Hepatocyte (in vitro differentiated cells): Measurements from ENCODE around the gene GRM8. TPM values are rescaled to one million over a fixed set of nuclear protein-coding genes. Genes with fewer than 3 reads are reported as not detected.

ENCODE experiments used
- DNase-seq: peaks from one replicate; pipeline ENCODE4 v3.0.0-alpha.2; 2016; ENCODE audit warnings: low spot score
- H2AFZ ChIP-seq: fragments of 200-600 bp; sonication (generic); 2 replicates; pipeline ENCODE4 v1.6.0; 2016; ENCODE audit warnings: antibody characterized with exemption, mild to moderate bottlenecking
- H3K27ac ChIP-seq: fragments of 200-600 bp; sonication (generic); 2 replicates; pipeline ENCODE4 v1.5.1; 2016; ENCODE audit warnings: mild to moderate bottlenecking
- H3K27me3 ChIP-seq: fragments of 200-600 bp; sonication (generic); 2 replicates; pipeline ENCODE4 v1.6.1; 2016
- H3K36me3 ChIP-seq: fragments of 200-600 bp; sonication (generic); replicated peaks from 2 replicates; pipeline ENCODE4 v1.5.1; 2016; ENCODE audit warnings: low read depth; ENCODE audit not compliant: insufficient read depth
- H3K4me1 ChIP-seq: fragments of 200-600 bp; sonication (generic); 2 replicates; pipeline ENCODE4 v1.5.1; 2016; ENCODE audit warnings: mild to moderate bottlenecking, moderate library complexity; ENCODE audit not compliant: insufficient read depth
- H3K4me2 ChIP-seq: fragments of 200-600 bp; sonication (generic); 2 replicates; pipeline ENCODE4 v1.6.0; 2016
- H3K4me3 ChIP-seq: fragments of 200-600 bp; sonication (generic); 2 replicates; pipeline ENCODE4 v1.5.1; 2016; ENCODE audit warnings: mild to moderate bottlenecking
- H3K79me2 ChIP-seq: fragments of 200-600 bp; sonication (generic); 2 replicates; pipeline ENCODE4 v1.6.0; 2017; ENCODE audit warnings: mild to moderate bottlenecking
- H3K9me2 ChIP-seq: fragments of 200-600 bp; sonication (generic); replicated peaks from 2 replicates; pipeline ENCODE4 v1.6.0; 2017; ENCODE audit warnings: mild to moderate bottlenecking; ENCODE audit not compliant: insufficient read depth
- H3K9me3 ChIP-seq: fragments of 200-600 bp; sonication (generic); 2 replicates; pipeline ENCODE4 v1.5.1; 2016; ENCODE audit warnings: low read depth, mild to moderate bottlenecking
- H4K20me1 ChIP-seq: fragments of 200-600 bp; sonication (generic); 2 replicates; pipeline ENCODE4 v1.6.0; 2016; ENCODE audit warnings: mild to moderate bottlenecking; ENCODE audit not compliant: insufficient read depth, poor library complexity, severe bottlenecking
- EZH2 ChIP-seq: fragments of 200-600 bp; sonication (generic); IDR thresholded peaks from 2 replicates; pipeline ENCODE4 v1.6.1; 2016; ENCODE audit warnings: antibody characterized with exemption, mild to moderate bottlenecking, borderline replicate concordance
- EZH2phosphoT487 ChIP-seq: fragments of 200-600 bp; sonication (generic); IDR thresholded peaks from one replicate; pipeline ENCODE4 v1.6.1; 2018; ENCODE audit warnings: antibody characterized with exemption, mild to moderate bottlenecking, low read depth, moderate library complexity; ENCODE audit not compliant: unreplicated experiment, severe bottlenecking
- WGBS: methylation state at CpG from one replicate; pipeline ENCODE4 v1.1.6; 2016; ENCODE audit warnings: low lambda C conversion rate; ENCODE audit errors: missing lambda C conversion rate; 5-methylcytosine and 5-hydroxymethylcytosine counted together
- polyA plus RNA-seq: library from polyadenylated mRNA; unstranded; fragments of >200 nt; fragmentation: Nextera tagmentation; extraction: Ambion mirVana; gene quantifications from 2 replicates; pipeline ENCODE4 v1.2.1, GENCODE V29; 2016
- total RNA-seq: library from RNA; depleted of rRNA; stranded (reverse); fragments of >200 nt; gene quantifications from 2 replicates; pipeline ENCODE4 v1.2.3, GENCODE V29; 2014
- TF ChIP-seq, protein P1 (sequence below): fragments of 200-600 bp; sonication (generic); IDR thresholded peaks from 2 replicates; pipeline ENCODE4 v1.5.1; 2016; ENCODE audit warnings: antibody characterized with exemption, mild to moderate bottlenecking; ENCODE audit not compliant: poor library complexity

The GRM8 gene
- total and polyA plus RNA-seq, 2 experiments from 2014 or later = 0.62 to 4.5 TPM

- H3K27ac ChIP-seq = no peak overlapping the region
- H2AFZ ChIP-seq = no peak overlapping the region
- H3K4me3 ChIP-seq = no peak overlapping the region
- H4K20me1 ChIP-seq = no peaks in the 10 kb centered on the region
- WGBS = 83% methylated on average over 7 of the region's 7 CpGs
- TF ChIP-seq EZH2 = no peak
- no peak for TF ChIP-seq EZH2phosphoT487
- TF ChIP-seq, protein P1, sequence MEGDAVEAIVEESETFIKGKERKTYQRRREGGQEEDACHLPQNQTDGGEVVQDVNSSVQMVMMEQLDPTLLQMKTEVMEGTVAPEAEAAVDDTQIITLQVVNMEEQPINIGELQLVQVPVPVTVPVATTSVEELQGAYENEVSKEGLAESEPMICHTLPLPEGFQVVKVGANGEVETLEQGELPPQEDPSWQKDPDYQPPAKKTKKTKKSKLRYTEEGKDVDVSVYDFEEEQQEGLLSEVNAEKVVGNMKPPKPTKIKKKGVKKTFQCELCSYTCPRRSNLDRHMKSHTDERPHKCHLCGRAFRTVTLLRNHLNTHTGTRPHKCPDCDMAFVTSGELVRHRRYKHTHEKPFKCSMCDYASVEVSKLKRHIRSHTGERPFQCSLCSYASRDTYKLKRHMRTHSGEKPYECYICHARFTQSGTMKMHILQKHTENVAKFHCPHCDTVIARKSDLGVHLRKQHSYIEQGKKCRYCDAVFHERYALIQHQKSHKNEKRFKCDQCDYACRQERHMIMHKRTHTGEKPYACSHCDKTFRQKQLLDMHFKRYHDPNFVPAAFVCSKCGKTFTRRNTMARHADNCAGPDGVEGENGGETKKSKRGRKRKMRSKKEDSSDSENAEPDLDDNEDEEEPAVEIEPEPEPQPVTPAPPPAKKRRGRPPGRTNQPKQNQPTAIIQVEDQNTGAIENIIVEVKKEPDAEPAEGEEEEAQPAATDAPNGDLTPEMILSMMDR = no peak
- no peaks in the 10 kb centered on the region for H3K4me1 ChIP-seq
- DNase-seq = no peak
- H3K79me2 ChIP-seq = no peaks in the 10 kb centered on the region
- H3K9me3 ChIP-seq = no peaks in the 10 kb centered on the region
- H3K4me2 ChIP-seq = no peak overlapping the region
- no peaks in the 10 kb centered on the region for H3K36me3 ChIP-seq
- no peaks in the 10 kb centered on the region for H3K9me2 ChIP-seq
- H3K27me3 ChIP-seq = no peaks in the 10 kb centered on the region
Measured at GRCh38 chr7:127041689-127042452, 210.9 kb downstream of the GRM8 start.

DNA sequence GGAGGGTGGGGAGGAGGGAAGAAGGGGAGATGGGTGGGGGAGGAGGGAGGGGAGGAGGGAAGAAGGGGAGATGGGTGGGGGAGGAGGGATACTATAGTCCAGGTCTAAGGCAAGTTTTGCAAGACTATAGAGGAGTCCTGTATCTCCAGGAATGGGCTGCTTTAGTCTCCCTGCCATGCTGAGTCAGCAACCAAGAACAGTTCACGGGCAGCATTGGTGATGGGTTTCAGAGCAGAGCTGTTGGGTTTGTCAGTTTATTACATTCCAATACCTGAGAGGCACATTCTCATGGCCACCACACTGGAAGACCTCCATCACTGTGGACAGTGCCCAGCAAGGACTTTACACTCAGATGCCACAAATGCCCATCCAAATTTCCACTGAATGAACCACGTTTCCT, 212.7 kb downstream of the GRM8 start:
- 86% methylated on average over 2 of the region's 2 CpGs for WGBS
- no peaks in the 10 kb centered on the region for H3K9me3 ChIP-seq

GRCh38 chr7:127039541-127039940, 213.2 kb downstream of the GRM8 start:
- no peak overlapping the region for H2AFZ ChIP-seq
- no peaks in the 10 kb centered on the region for H3K79me2 ChIP-seq
- WGBS = no CpG with 5 or more reads among the region's 3 CpGs
- H3K27ac ChIP-seq = no peak overlapping the region
- H4K20me1 ChIP-seq = no peaks in the 10 kb centered on the region
- H3K36me3 ChIP-seq = no peaks in the 10 kb centered on the region
- H3K4me3 ChIP-seq = no peak overlapping the region
- no peaks in the 10 kb centered on the region for H3K9me2 ChIP-seq
- TF ChIP-seq, protein P1 = no peak
- TF ChIP-seq EZH2 = no peak
- TF ChIP-seq EZH2phosphoT487 = no peak
- no peak for DNase-seq
- H3K27me3 ChIP-seq = no peaks in the 10 kb centered on the region
- no peak overlapping the region for H3K4me2 ChIP-seq
- H3K9me3 ChIP-seq = no peaks in the 10 kb centered on the region
- no peaks in the 10 kb centered on the region for H3K4me1 ChIP-seq

More for the DNA sequence above, 212.7 kb downstream of the GRM8 start:
- Histone ChIP-seq H3K4me3 (no peak overlapping the region), H3K9me2 (no peaks in the 10 kb centered on the region), H3K27me3 (no peaks in the 10 kb centered on the region), H3K4me1 (no peaks in the 10 kb centered on the region), H3K27ac (no peak overlapping the region), H4K20me1 (no peaks in the 10 kb centered on the region), H3K79me2 (no peaks in the 10 kb centered on the region), H3K4me2 (no peak overlapping the region), H3K36me3 (no peaks in the 10 kb centered on the region), H2AFZ (no peak overlapping the region)
- DNase-seq = no peak
- no peak for TF ChIP-seq EZH2phosphoT487
- TF ChIP-seq, protein P1 = no peak
- TF ChIP-seq EZH2 = no peak
